Caco-2 (cell line): Measurements from ENCODE around the gene ACTN2. TPM values are rescaled to one million over a fixed set of nuclear protein-coding genes. Genes with fewer than 3 reads are reported as not detected.

Experiments used
- BruUV-seq: library from RNA; stranded (reverse); fragments of 400-500 nt; replicated peaks from 2 replicates; lab custom pipeline; 2021; lab: Mats Ljungman, UMichigan
- CTCF ChIA-PET: fragments of 300-600 bp; sonication (Branson Sonifier 250); formaldehyde crosslinking; loops from one replicate; lab custom pipeline; 2022; ENCODE audit warnings: antibody characterized with exemption; lab: Charles Lee
- POLR2A ChIA-PET: fragments of 300-600 bp; sonication (Branson Sonifier 250); formaldehyde crosslinking; loops from one replicate; lab custom pipeline; 2022; ENCODE audit warnings: antibody characterized with exemption; lab: Charles Lee
- DNase-seq, 2 experiments: peaks; one replicate each; pipeline versions ENCODE4 v3.0.0 to v3.0.0-alpha.2; 2020 to 2022
- H3K27me3 ChIP-seq: replicated peaks from 2 replicates; pipeline ENCODE4 v1.6.0; 2011; ENCODE audit warnings: low read length; ENCODE audit not compliant: control insufficient read depth, insufficient read depth
- H3K36me3 ChIP-seq: 2 replicates; pipeline ENCODE4 v1.5.1; 2011; ENCODE audit warnings: low read length; ENCODE audit not compliant: control insufficient read depth, insufficient read depth
- H3K4me1 ChIP-seq: fragments of 250-450 bp; sonication (Bioruptor Pico); 2 replicates; pipeline ENCODE4 v1.5.1; 2020; ENCODE audit warnings: mild to moderate bottlenecking
- H3K4me3 ChIP-seq: 2 replicates; pipeline ENCODE4 v1.5.1; 2011; ENCODE audit warnings: low read depth, mild to moderate bottlenecking, control low read depth, low read length
- H3K9me3 ChIP-seq: fragments of 250-450 bp; sonication (Bioruptor Pico); 2 replicates; pipeline ENCODE4 v1.5.1; 2020; ENCODE audit warnings: mild to moderate bottlenecking, moderate library complexity
- H3K27ac Mint-ChIP-seq: one replicate; pipeline ENCODE4 v1.8.0; 2022; ENCODE audit warnings: mixed read lengths; ENCODE audit not compliant: unreplicated experiment
- H3K27me3 Mint-ChIP-seq: one replicate; pipeline ENCODE4 v1.8.0; 2022; ENCODE audit warnings: mixed read lengths; ENCODE audit not compliant: insufficient read depth, unreplicated experiment
- H3K36me3 Mint-ChIP-seq: one replicate; pipeline ENCODE4 v1.8.0; 2022; ENCODE audit warnings: mild to moderate bottlenecking, mixed read lengths; ENCODE audit not compliant: insufficient read depth, unreplicated experiment
- H3K4me1 Mint-ChIP-seq: one replicate; pipeline ENCODE4 v1.8.0; 2022; ENCODE audit warnings: low read depth, mixed read lengths; ENCODE audit not compliant: unreplicated experiment
- H3K4me3 Mint-ChIP-seq: one replicate; pipeline ENCODE4 v1.8.0; 2022; ENCODE audit warnings: mild to moderate bottlenecking, moderate library complexity, mixed read lengths; ENCODE audit not compliant: unreplicated experiment
- H3K9me3 Mint-ChIP-seq: one replicate; pipeline ENCODE4 v1.8.0; 2022; ENCODE audit warnings: mixed read lengths; ENCODE audit not compliant: unreplicated experiment
- intact Hi-C: fragments of 100-400 bp; cut with micrococcal nuclease; formaldehyde crosslinking; loops from one replicate; pipeline ENCODE4 v1.10.0; 2022; ENCODE audit not compliant: unreplicated experiment
- total RNA-seq: library from RNA; stranded (reverse); gene quantifications from 2 replicates; pipeline ENCODE4 v1.2.3, GENCODE V29; 2022
- TF ChIP-seq, protein P1 (sequence below), 2 experiments: fragments of 200-600 bp in 1 of 2; IDR thresholded peaks; 1 replicate in 1 of 2; 2 replicates in 1 of 2; pipeline versions ENCODE4 v1.5.1 to v1.8.0; 2011 to 2022; ENCODE audit warnings: antibody characterized with exemption in 1 of 2, control low read depth in 1 of 2, inconsistent platforms in 1 of 2, low read depth in 1 of 2, low read length in 1 of 2, mild to moderate bottlenecking in 1 of 2, moderate library complexity in 1 of 2; ENCODE audit not compliant: insufficient read depth in 1 of 2, severe bottlenecking in 1 of 2, unreplicated experiment in 1 of 2

Gene ACTN2
- total RNA-seq, 1 experiment from 2014 or later: not detected

GRCh38 chr1:236702791-236703394, 16.6 kb downstream of the ACTN2 start:
- H3K4me1 Mint-ChIP-seq: no peaks in the 10 kb centered on the region
- no peaks in the 10 kb centered on the region for H3K9me3 Mint-ChIP-seq
- ChIA-PET POLR2A (no interaction called here), CTCF (interaction anchor here (0.8 kb wide), 1 partner anchor 684 kb away, joined by 8 read pairs; no protein-coding TSS in a partner anchor)
- H3K4me3 Mint-ChIP-seq: no peak overlapping the region
- no TSS peak for BruUV-seq
- peaks cover 3% of the 10 kb centered on the region for H3K27me3 Mint-ChIP-seq
- Histone ChIP-seq H3K9me3 (no peaks in the 10 kb centered on the region), H3K36me3 (no peaks in the 10 kb centered on the region), H3K4me1 (no peaks in the 10 kb centered on the region), H3K4me3 (no peak overlapping the region), H3K27me3 (no peaks in the 10 kb centered on the region)
- TF ChIP-seq, protein P1, sequence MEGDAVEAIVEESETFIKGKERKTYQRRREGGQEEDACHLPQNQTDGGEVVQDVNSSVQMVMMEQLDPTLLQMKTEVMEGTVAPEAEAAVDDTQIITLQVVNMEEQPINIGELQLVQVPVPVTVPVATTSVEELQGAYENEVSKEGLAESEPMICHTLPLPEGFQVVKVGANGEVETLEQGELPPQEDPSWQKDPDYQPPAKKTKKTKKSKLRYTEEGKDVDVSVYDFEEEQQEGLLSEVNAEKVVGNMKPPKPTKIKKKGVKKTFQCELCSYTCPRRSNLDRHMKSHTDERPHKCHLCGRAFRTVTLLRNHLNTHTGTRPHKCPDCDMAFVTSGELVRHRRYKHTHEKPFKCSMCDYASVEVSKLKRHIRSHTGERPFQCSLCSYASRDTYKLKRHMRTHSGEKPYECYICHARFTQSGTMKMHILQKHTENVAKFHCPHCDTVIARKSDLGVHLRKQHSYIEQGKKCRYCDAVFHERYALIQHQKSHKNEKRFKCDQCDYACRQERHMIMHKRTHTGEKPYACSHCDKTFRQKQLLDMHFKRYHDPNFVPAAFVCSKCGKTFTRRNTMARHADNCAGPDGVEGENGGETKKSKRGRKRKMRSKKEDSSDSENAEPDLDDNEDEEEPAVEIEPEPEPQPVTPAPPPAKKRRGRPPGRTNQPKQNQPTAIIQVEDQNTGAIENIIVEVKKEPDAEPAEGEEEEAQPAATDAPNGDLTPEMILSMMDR (IDR thresholded peaks at IDR 0.05; ENCODE audit: insufficient read depth in 1 of 2, low read depth in 1 of 2, low read length in 1 of 2, severe bottlenecking in 1 of 2, unreplicated experiment in 1 of 2): no peak
- no peaks in the 10 kb centered on the region for H3K36me3 Mint-ChIP-seq
- H3K27ac Mint-ChIP-seq: no peak overlapping the region
- intact Hi-C loops: no loop called here
- no peak for DNase-seq

DNA sequence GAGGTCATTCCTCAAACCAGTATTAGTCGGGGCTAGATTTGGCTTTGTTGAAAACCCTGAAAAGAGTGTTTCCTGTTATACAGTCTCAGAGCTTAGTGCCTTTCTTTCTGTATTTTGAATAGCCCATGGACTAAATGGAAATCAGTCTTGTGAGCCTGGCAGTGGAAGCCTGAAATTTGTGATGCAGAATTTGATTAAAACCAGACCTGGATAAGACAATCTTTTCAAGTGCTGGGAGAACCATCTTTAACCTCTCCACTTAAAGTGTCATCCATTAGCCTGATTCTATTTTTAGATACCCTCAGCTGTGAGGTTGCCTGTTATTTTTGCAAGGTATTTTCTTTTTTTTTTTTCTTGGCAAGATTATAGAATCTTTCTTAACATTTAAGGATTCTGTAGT, 19.5 kb downstream of the ACTN2 start:
- POLR2A ChIA-PET: no interaction called here
- Mint-ChIP-seq H3K4me1 (no peaks in the 10 kb centered on the region), H3K27ac (no peak overlapping the region)

DNA sequence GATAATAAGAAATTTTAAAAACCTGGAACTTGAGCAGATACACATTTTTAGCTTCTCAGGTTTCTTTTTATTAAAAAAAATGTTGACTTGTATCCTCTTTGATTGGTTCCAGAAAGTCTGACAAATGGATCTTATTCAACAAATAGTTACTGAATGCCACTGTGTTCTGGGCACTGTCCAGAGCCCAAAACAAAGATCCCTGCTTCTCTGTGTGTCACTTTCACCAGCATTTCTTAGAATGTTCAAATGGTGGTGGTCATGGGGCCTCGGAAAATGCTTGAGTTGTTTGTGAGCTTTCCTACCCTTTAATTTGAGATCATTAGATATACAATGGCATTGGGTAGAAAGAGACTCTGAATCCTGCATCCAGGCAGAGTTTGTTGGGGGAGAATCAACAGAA, 19.9 kb downstream of the ACTN2 start:
- peaks cover 3% of the 10 kb centered on the region for H3K27me3 Mint-ChIP-seq
- Histone ChIP-seq H3K4me1 (no peaks in the 10 kb centered on the region), H3K36me3 (no peaks in the 10 kb centered on the region), H3K9me3 (no peaks in the 10 kb centered on the region), H3K4me3 (no peak overlapping the region), H3K27me3 (no peaks in the 10 kb centered on the region)
- ChIA-PET CTCF (interaction anchor here (0.6 kb wide), 1 partner anchor 14 kb away, joined by 5 read pairs; no protein-coding TSS in a partner anchor), POLR2A (no interaction called here)
- H3K9me3 Mint-ChIP-seq: no peaks in the 10 kb centered on the region
- H3K36me3 Mint-ChIP-seq: no peaks in the 10 kb centered on the region
- H3K4me1 Mint-ChIP-seq: no peaks in the 10 kb centered on the region
- intact Hi-C loops: no loop called here
- TF ChIP-seq, protein P1 (IDR thresholded peaks at IDR 0.05; ENCODE audit: insufficient read depth in 1 of 2, low read depth in 1 of 2, low read length in 1 of 2, severe bottlenecking in 1 of 2, unreplicated experiment in 1 of 2): no peak
- BruUV-seq: no TSS peak
- no peak overlapping the region for H3K27ac Mint-ChIP-seq
- DNase-seq: no peak
- H3K4me3 Mint-ChIP-seq: no peak overlapping the region

More for the DNA sequence above, 19.5 kb downstream of the ACTN2 start:
- Histone ChIP-seq H3K4me1 (no peaks in the 10 kb centered on the region), H3K9me3 (no peaks in the 10 kb centered on the region), H3K27me3 (no peaks in the 10 kb centered on the region), H3K36me3 (no peaks in the 10 kb centered on the region), H3K4me3 (no peak overlapping the region)
- no peak for DNase-seq
- H3K9me3 Mint-ChIP-seq: no peaks in the 10 kb centered on the region
- H3K27me3 Mint-ChIP-seq: peaks cover 3% of the 10 kb centered on the region
- intact Hi-C loops: no loop called here
- TF ChIP-seq, protein P1 (IDR thresholded peaks at IDR 0.05; ENCODE audit: insufficient read depth in 1 of 2, low read depth in 1 of 2, low read length in 1 of 2, severe bottlenecking in 1 of 2, unreplicated experiment in 1 of 2): no peak
- CTCF ChIA-PET: interaction anchor here (0.6 kb wide), 1 partner anchor 14 kb away, joined by 5 read pairs; no protein-coding TSS in a partner anchor
- no peaks in the 10 kb centered on the region for H3K36me3 Mint-ChIP-seq
- BruUV-seq: no TSS peak
- H3K4me3 Mint-ChIP-seq: no peak overlapping the region
